Measurements from ENCODE around the gene TRPM4.

DNA sequence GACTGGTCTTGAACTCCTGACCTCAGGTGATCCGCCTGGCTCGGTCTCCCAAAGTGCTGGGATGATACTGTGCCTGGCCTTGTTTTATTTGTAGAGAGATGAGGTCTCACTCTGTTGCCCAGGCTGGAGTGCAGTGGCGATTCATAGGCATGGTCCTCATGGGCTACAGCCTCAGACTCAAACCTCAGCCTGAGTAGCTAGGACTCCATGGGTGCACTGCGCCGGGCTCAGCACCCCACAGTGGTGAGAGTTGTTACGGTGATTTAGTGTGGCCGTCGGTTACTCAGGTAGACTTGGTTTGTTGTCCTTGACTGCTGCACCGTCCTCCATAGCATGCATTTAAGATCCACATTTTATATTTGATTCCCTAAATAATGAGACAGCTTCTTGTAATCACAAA, 86.7 kb downstream of the TRPM4 start:
- TF ChIP-seq, protein P1, sequence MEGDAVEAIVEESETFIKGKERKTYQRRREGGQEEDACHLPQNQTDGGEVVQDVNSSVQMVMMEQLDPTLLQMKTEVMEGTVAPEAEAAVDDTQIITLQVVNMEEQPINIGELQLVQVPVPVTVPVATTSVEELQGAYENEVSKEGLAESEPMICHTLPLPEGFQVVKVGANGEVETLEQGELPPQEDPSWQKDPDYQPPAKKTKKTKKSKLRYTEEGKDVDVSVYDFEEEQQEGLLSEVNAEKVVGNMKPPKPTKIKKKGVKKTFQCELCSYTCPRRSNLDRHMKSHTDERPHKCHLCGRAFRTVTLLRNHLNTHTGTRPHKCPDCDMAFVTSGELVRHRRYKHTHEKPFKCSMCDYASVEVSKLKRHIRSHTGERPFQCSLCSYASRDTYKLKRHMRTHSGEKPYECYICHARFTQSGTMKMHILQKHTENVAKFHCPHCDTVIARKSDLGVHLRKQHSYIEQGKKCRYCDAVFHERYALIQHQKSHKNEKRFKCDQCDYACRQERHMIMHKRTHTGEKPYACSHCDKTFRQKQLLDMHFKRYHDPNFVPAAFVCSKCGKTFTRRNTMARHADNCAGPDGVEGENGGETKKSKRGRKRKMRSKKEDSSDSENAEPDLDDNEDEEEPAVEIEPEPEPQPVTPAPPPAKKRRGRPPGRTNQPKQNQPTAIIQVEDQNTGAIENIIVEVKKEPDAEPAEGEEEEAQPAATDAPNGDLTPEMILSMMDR (IDR thresholded peaks at IDR 0.05), result no peak
- no peak for TF ChIP-seq POLR2A (IDR thresholded peaks at IDR 0.05; ENCODE audit: low read depth)
